ENCODE measurements around the gene OTUB1.
"Not testable (repeated sequence)": the region's sequence is repeated elsewhere in the genome, so short reads cannot be mapped to it uniquely, and the experiment has no call there.

The OTUB1 gene, protein sequence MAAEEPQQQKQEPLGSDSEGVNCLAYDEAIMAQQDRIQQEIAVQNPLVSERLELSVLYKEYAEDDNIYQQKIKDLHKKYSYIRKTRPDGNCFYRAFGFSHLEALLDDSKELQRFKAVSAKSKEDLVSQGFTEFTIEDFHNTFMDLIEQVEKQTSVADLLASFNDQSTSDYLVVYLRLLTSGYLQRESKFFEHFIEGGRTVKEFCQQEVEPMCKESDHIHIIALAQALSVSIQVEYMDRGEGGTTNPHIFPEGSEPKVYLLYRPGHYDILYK

DNA sequence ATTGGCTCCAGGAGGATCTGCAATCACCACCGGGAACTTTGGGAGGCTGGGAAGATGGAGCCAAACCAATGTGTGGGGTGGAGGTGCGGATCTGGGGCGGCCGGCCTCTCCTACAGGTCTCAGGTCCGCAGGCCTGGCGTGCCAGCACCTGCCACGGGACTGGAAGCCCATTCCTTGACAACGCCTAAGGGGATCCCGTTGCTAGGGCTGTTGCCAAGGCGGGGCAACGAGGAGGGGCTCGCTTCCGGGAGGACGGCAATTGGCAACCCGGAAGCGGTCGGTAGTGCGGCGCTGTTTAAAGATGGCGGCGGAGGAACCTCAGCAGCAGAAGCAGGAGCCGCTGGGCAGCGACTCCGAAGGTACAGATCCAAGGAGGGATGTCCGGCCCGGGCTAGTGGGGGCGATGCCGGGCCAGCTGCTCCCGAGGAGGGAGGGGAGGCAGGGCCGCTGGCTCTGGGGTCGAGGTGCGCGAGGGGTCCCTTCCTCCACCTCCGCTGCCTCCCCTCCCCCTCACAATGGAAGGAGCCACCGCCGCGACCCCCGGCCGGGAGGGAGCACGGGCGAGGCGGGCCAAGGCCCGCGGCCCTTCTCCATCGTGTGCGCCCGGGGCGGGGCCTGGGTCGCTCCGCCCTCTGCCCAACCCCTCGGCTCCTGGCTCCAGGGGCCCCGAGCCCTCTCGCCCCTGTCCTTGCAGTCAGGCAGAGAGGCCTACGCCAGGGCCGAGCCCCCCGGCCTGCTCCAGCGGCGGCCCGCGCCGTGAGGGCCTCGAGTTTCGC lies at the start of gene OTUB1:
Gene OTUB1 (plus strand): TSS at position 283 of the 776 bp plus-strand sequence. CDS start 19 bp downstream, at position 302.
- DNase-seq, result peak; percentile 81

GRCh38 chr11:63937713-63938478 lies 48.3 kb upstream of the OTUB1 start:
- no peak for DNase-seq

DNA sequence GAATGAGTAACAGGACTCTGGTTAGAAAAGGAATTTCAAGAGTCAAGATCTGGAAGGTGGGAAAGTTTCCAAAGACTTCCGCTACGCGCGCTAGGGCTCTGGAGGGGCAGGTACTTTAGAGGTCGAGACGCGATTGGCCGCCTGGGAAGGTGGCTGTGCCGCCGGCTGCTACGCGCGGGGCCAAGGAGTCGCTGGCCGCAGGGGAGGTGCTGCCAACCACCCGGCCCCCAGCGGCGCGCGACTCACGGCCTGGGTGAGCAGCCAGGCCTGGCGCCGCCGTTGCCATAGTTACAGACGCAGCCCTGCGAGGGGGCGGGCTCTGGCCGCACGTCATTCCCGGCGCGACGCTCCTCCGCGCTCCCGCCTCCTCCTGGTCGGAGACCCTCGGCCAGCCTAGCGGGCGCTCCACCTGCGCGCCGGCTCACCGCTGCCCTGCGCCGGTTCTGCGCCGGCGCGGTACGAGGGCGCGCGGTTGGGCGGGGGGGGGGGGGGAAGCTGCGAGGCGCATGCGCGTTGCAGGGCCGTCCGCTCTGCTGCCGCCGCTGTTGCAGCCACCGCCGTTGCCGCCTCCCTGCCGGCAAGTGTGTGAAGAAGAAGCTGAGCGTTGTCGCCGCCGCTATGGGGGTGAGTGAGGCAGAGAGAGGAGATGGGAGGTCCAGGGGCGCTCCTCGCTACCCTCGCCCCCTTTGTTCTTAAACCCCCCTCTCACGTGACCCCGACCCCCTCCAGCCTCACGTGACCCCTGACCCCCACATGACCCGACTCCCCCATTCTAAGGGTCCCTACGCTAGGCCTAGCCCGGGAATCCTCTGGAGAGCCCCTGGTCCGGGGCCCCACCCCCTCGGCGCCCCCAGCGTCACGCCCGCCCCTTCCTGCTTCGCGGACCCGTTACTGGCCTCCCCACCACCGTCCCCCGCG lies 47.5 kb upstream of the OTUB1 start, which contains the start of gene NAA40:
Gene NAA40 (plus strand): TSS at position 524 of the 918 bp plus-strand sequence. CDS start 95 bp downstream, at position 619.
- DNase-seq, result peak; percentile 71

DNA sequence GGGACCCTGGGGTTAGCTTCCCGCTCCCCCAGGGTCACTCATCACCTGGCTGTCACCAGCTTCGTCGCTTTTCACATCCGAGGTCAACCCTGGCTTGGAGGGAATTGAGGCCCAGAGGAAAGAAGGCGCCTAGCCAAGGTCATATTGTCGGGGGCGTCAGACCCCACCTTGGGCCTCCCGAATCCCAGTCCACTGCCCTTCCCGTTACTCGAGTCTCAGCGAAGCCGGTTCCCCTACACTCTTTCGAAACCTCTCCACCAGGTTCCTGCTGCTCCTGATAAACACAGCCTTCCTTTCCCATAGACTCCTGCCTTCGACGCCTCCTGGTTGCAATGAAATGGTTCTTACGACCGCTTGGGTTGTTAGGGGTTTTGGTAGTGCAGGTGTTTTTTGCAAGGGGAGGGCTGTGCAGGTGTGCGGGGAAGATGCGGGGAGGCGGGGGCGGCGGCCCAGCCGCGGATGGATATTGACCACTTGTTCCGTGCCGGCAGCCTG lies 46.8 kb upstream of the OTUB1 start:
- no peak for DNase-seq

DNA sequence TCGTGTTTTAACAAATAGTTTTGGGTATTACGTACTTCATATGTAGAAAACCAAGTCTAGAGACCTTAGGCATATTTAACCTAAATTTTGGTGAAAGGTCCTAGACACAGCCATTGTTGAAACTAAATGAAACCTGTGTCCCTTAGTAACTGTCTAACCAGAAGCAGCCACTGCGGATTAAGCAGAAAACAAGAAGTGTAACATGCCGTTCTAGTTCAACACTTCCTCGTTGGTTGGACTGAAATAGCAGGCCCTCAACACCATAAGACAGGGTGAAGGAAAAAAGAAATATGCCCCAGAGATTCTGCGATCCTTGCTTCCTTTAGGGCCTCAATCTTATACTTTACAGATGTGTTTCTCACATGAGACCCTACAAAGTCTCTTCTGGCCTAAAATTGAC lies 45.5 kb upstream of the OTUB1 start:
- no peak for DNase-seq

GRCh38 chr11:63941901-63942300 lies 44.3 kb upstream of the OTUB1 start:
- DNase-seq, result no peak

DNA sequence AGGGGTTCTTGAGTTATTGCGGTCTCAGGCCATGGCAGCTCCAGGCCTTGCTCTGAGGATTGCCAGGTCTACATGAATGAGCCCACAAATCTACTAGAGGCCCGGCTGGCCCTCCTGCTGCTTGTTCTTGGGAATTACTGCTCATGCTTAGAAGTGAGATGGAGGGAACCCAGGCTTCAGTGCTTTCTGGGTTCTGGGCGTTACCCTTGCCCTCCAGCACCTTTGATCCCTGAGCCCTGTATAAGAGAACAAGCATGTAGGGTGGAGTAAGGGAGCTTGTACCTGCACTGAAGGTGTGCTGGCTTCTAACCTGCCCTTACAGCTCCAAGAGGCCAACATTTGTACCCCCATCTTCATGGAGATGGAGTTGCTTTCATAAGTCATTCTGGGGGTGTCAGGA lies 43.4 kb upstream of the OTUB1 start:
- DNase-seq, result no peak

DNA sequence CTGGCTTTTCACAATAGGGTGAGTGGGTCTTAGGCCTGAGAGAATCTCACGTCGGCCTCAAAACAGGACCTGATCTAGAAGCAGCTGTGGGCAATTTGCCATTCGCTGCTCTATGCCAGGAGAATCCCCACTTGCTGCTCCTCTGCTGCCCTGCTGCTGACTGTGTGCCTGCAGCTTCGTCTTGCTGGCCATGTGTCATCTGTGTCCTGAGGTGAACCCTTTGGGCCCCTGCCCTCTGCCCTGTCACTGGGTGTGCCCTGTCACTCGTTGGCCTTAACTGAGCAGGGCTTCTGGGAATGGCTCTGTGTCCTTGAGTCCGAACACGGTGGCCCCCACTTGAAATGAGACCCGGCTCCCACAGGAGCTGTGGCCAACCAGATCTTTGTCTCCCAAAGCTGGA lies 41.3 kb upstream of the OTUB1 start:
- DNase-seq, result no peak

DNA sequence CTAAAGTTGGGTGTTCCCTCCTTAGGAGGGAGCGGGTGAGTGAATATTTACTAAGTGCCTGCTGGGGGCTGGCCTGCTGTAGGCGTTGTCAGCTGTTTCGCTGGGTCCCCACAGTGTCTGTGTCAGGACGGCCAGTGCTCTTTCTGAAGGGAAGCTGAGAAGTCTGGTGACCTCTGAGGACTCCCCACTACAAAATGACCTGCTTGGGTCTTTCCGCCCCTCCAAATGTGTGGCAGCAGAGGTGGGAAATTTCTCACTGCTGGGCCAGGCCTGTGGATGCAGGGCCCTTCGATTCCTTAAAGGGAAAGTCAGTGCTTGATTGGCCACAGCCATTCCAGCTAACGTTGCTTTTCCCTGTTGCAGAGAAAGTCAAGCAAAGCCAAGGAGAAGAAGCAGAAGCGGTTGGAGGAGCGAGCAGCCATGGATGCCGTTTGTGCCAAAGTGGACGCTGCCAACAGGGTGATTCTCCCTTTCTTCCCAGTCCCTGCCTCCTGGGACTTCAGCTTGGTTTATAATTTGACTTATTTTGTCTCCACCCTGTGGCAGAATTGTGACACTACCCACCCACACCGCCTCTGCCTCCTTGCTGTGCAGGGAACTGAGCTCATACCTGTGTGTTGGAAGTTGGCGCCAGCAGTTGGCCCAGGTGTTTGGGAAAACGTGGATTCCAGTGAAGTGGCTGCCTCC lies 40.6 kb upstream of the OTUB1 start:
- DNase-seq, result peak; percentile 38

GRCh38 chr11:63951779-63952536 lies 34.3 kb upstream of the OTUB1 start:
- DNase-seq, result no peak

DNA sequence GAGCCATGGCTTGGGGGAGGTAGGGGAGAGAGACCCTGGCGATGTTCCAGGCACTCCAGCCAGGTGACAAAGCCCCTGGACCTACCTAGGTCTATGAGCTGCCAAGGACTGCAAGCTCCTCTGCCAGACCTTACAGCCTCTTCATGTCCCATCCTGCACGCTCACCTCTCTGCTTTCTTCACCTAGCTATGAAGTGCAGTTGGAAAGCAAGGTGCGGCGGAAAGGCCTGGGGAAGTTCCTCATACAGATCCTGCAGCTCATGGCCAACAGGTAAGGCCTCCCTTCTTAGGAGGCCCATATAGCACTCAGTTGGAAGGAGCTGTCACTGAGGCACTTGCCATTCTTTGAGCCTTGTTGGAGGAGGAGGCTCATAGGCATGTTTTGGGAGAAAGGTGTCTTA lies 33.7 kb upstream of the OTUB1 start:
- no peak for DNase-seq

DNA sequence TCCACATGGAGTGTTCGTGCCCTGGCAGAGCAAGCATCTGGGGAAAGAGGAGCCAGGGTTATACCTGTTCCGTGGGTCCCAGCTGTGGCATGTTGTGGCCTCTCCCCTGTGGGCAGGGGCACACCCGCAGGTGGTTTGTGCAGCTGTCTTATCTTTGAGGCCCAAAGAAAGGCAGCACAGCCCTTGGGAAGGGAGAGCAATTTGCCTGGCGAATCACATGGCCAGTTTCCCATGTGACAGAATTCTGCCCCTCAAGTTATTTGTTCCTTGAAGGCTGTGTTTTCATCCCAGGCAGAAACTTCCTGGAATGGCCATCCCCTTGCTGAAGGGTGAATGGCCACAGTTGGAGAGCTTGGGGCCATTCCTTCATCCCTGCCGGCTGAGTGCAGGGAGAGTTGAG lies 28.2 kb upstream of the OTUB1 start:
- no peak for DNase-seq

- no peak for DNase-seq
Observed at GRCh38 chr11:63961608-63962412, 24.4 kb upstream of the OTUB1 start.

DNA sequence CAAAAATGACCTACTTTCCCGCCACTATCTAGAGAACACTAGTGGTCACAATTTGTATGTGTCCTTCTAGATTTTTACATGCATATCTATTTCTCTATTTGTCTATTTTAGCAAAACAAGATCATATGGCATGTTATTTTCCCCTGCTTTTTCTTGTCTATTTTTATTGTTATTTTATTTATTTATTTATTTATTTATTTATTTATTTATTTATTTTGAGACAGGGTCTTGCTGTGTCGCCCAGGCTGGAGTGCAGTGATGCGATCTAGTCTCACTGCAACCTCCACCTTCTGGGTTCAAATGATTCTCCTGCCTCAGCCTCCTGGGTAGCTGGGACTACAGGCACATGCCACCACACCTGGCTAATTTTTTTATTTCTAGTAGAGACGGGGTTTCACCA lies 22.3 kb upstream of the OTUB1 start:
- DNase-seq, result not testable (repeated sequence)

DNA sequence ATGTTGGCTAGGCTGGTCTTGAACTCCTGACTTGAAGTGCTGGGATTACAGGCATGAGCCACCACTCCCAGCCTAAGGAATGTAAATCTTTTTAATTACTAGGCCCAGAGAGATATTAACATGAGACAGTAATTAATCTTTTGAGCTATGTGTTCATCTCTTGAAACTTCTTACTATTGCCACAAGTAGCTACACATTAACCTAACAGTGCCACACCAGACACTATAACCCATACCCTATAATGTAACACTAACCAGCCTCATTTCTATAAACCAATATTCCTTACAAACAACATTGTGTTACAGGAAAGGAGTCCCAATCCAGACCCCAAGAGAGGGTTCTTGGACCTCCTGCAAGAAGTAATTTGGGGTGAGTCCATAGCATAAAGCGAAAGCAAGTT lies 19.8 kb upstream of the OTUB1 start:
- no peak for DNase-seq

- no peak for DNase-seq
Observed at GRCh38 chr11:63969461-63969860, 16.8 kb upstream of the OTUB1 start.

DNA sequence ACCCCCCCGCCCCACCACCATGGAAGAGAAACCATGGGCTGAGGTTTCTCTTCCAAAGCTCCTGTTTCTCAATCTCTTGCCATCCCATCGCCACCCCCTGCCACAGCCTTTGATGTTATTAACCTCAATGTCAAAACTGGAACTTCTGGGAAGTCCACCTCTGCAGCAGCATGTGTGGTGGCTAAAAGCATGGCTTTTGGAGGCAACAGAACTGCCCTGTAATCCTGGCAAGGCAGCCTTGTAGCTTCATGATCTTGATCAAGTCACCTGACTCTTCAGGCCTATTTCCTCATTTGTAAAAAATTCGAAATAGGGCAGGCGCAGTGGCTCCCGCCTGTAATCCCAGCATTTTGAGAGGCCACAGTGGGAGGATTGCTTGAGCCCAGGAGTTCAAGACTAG lies 15.3 kb upstream of the OTUB1 start:
- DNase-seq, result no peak

DNA sequence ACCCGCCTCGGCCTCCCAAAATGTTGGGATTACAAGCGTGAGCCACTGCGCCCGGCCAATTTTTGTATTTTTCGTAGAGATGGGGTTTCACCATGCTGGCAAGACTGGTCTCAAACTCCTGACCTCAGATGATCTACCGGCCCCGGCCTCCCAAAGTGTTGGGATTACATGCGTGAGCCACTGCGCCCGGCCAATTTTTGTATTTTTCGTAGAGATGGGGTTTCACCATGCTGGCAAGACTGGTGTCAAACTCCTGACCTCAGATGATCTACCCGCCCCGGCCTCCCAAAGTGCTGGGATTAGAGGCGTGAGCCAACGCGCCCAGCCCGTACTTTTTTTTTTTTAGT lies 12.4 kb upstream of the OTUB1 start:
- not testable (repeated sequence) for DNase-seq

GRCh38 chr11:63974259-63975143 lies 11.7 kb upstream of the OTUB1 start, which contains the start of gene COX8A:
COX8A (plus strand) TSS chr11:63974620; CDS start chr11:63974681, 61 bp downstream.
- DNase-seq, result peak; percentile 91
